Caco-2 (cell line): Measurements from ENCODE around the gene ATP8A2. TPM values are rescaled to one million over a fixed set of nuclear protein-coding genes. Genes with fewer than 3 reads are reported as not detected.

Experiments used
- BruUV-seq: library from RNA; stranded (reverse); fragments of 400-500 nt; replicated peaks from 2 replicates; lab custom pipeline; 2021; lab: Mats Ljungman, UMichigan
- CTCF ChIA-PET: fragments of 300-600 bp; sonication (Branson Sonifier 250); formaldehyde crosslinking; loops from one replicate; lab custom pipeline; 2022; ENCODE audit warnings: antibody characterized with exemption; lab: Charles Lee
- POLR2A ChIA-PET: fragments of 300-600 bp; sonication (Branson Sonifier 250); formaldehyde crosslinking; loops from one replicate; lab custom pipeline; 2022; ENCODE audit warnings: antibody characterized with exemption; lab: Charles Lee
- DNase-seq, 2 experiments: peaks; one replicate each; pipeline versions ENCODE4 v3.0.0 to v3.0.0-alpha.2; 2020 to 2022
- H3K27me3 ChIP-seq: replicated peaks from 2 replicates; pipeline ENCODE4 v1.6.0; 2011; ENCODE audit warnings: low read length; ENCODE audit not compliant: control insufficient read depth, insufficient read depth
- H3K36me3 ChIP-seq: 2 replicates; pipeline ENCODE4 v1.5.1; 2011; ENCODE audit warnings: low read length; ENCODE audit not compliant: control insufficient read depth, insufficient read depth
- H3K4me1 ChIP-seq: fragments of 250-450 bp; sonication (Bioruptor Pico); 2 replicates; pipeline ENCODE4 v1.5.1; 2020; ENCODE audit warnings: mild to moderate bottlenecking
- H3K4me3 ChIP-seq: 2 replicates; pipeline ENCODE4 v1.5.1; 2011; ENCODE audit warnings: low read depth, mild to moderate bottlenecking, control low read depth, low read length
- H3K9me3 ChIP-seq: fragments of 250-450 bp; sonication (Bioruptor Pico); 2 replicates; pipeline ENCODE4 v1.5.1; 2020; ENCODE audit warnings: mild to moderate bottlenecking, moderate library complexity
- H3K27ac Mint-ChIP-seq: one replicate; pipeline ENCODE4 v1.8.0; 2022; ENCODE audit warnings: mixed read lengths; ENCODE audit not compliant: unreplicated experiment
- H3K27me3 Mint-ChIP-seq: one replicate; pipeline ENCODE4 v1.8.0; 2022; ENCODE audit warnings: mixed read lengths; ENCODE audit not compliant: insufficient read depth, unreplicated experiment
- H3K36me3 Mint-ChIP-seq: one replicate; pipeline ENCODE4 v1.8.0; 2022; ENCODE audit warnings: mild to moderate bottlenecking, mixed read lengths; ENCODE audit not compliant: insufficient read depth, unreplicated experiment
- H3K4me1 Mint-ChIP-seq: one replicate; pipeline ENCODE4 v1.8.0; 2022; ENCODE audit warnings: low read depth, mixed read lengths; ENCODE audit not compliant: unreplicated experiment
- H3K4me3 Mint-ChIP-seq: one replicate; pipeline ENCODE4 v1.8.0; 2022; ENCODE audit warnings: mild to moderate bottlenecking, moderate library complexity, mixed read lengths; ENCODE audit not compliant: unreplicated experiment
- H3K9me3 Mint-ChIP-seq: one replicate; pipeline ENCODE4 v1.8.0; 2022; ENCODE audit warnings: mixed read lengths; ENCODE audit not compliant: unreplicated experiment
- CTCF ChIP-seq, 2 experiments: fragments of 200-600 bp in 1 of 2; IDR thresholded peaks; 1 replicate in 1 of 2; 2 replicates in 1 of 2; pipeline versions ENCODE4 v1.5.1 to v1.8.0; 2011 to 2022; ENCODE audit warnings: antibody characterized with exemption in 1 of 2, control low read depth in 1 of 2, inconsistent platforms in 1 of 2, low read depth in 1 of 2, low read length in 1 of 2, mild to moderate bottlenecking in 1 of 2, moderate library complexity in 1 of 2; ENCODE audit not compliant: insufficient read depth in 1 of 2, severe bottlenecking in 1 of 2, unreplicated experiment in 1 of 2
- intact Hi-C: fragments of 100-400 bp; cut with micrococcal nuclease; formaldehyde crosslinking; loops from one replicate; pipeline ENCODE4 v1.10.0; 2022; ENCODE audit not compliant: unreplicated experiment
- total RNA-seq: library from RNA; stranded (reverse); gene quantifications from 2 replicates; pipeline ENCODE4 v1.2.3, GENCODE V29; 2022

The ATP8A2 gene
- total RNA-seq, 1 experiment from 2014 or later: 0.05 TPM

GRCh38 chr13:25722893-25723292, 351.1 kb downstream of the ATP8A2 start:
- Histone ChIP-seq H3K27me3 (no peaks in the 10 kb centered on the region), H3K4me3 (no peak overlapping the region), H3K4me1 (no peaks in the 10 kb centered on the region), H3K36me3 (no peaks in the 10 kb centered on the region), H3K9me3 (no peaks in the 10 kb centered on the region)
- no peak overlapping the region for H3K27ac Mint-ChIP-seq
- no peaks in the 10 kb centered on the region for H3K36me3 Mint-ChIP-seq
- CTCF ChIA-PET: no interaction called here
- TF ChIP-seq CTCF (IDR thresholded peaks at IDR 0.05; ENCODE audit: insufficient read depth in 1 of 2, low read depth in 1 of 2, low read length in 1 of 2, severe bottlenecking in 1 of 2, unreplicated experiment in 1 of 2): no peak
- no peaks in the 10 kb centered on the region for H3K4me1 Mint-ChIP-seq
- intact Hi-C loops: loop anchor here (10.0 kb wide), 1 partner anchor 342 kb away; no protein-coding TSS in a partner anchor
- H3K9me3 Mint-ChIP-seq: no peaks in the 10 kb centered on the region
- H3K27me3 Mint-ChIP-seq: peaks cover 14% of the 10 kb centered on the region
- no peak overlapping the region for H3K4me3 Mint-ChIP-seq
- no TSS peak for BruUV-seq
- POLR2A ChIA-PET: no interaction called here
- no peak for DNase-seq

- H3K27me3 Mint-ChIP-seq: peaks cover 15% of the 10 kb centered on the region
- no peaks in the 10 kb centered on the region for H3K36me3 ChIP-seq
- H3K9me3 Mint-ChIP-seq: no peaks in the 10 kb centered on the region
- H3K4me3 ChIP-seq: no peak overlapping the region
- no peak overlapping the region for H3K4me3 Mint-ChIP-seq
- ChIA-PET CTCF (no interaction called here), POLR2A (no interaction called here)
- no peaks in the 10 kb centered on the region for H3K4me1 ChIP-seq
- H3K9me3 ChIP-seq: no peaks in the 10 kb centered on the region
- no peak overlapping the region for H3K27ac Mint-ChIP-seq
- DNase-seq: no peak
- no TSS peak for BruUV-seq
- no peaks in the 10 kb centered on the region for H3K4me1 Mint-ChIP-seq
- intact Hi-C loops: loop anchor here (10.0 kb wide), 1 partner anchor 340 kb away; no protein-coding TSS in a partner anchor
- no peaks in the 10 kb centered on the region for H3K27me3 ChIP-seq
- no peak for TF ChIP-seq CTCF (IDR thresholded peaks at IDR 0.05; ENCODE audit: insufficient read depth in 1 of 2, low read depth in 1 of 2, low read length in 1 of 2, severe bottlenecking in 1 of 2, unreplicated experiment in 1 of 2)
- no peaks in the 10 kb centered on the region for H3K36me3 Mint-ChIP-seq
Observed at GRCh38 chr13:25725104-25725503, 353.3 kb downstream of the ATP8A2 start.

GRCh38 chr13:25727250-25727649, 355.5 kb downstream of the ATP8A2 start:
- no peak for TF ChIP-seq CTCF (IDR thresholded peaks at IDR 0.05; ENCODE audit: insufficient read depth in 1 of 2, low read depth in 1 of 2, low read length in 1 of 2, severe bottlenecking in 1 of 2, unreplicated experiment in 1 of 2)
- H3K27ac Mint-ChIP-seq: no peak overlapping the region
- H3K4me1 Mint-ChIP-seq: no peaks in the 10 kb centered on the region

More at GRCh38 chr13:25727250-25727649, 355.5 kb downstream of the ATP8A2 start:
- no peak for DNase-seq
- no peaks in the 10 kb centered on the region for H3K9me3 ChIP-seq
- ChIA-PET POLR2A (no interaction called here), CTCF (no interaction called here)
- intact Hi-C loops: loop anchor here (10.0 kb wide), 1 partner anchor 338 kb away; no protein-coding TSS in a partner anchor
- H3K27me3 ChIP-seq: no peaks in the 10 kb centered on the region
- Mint-ChIP-seq H3K27me3 (peaks cover 20% of the 10 kb centered on the region), H3K4me3 (no peak overlapping the region), H3K36me3 (no peaks in the 10 kb centered on the region), H3K9me3 (no peaks in the 10 kb centered on the region)
- H3K36me3 ChIP-seq: no peaks in the 10 kb centered on the region
- no TSS peak for BruUV-seq
- H3K4me1 ChIP-seq: no peaks in the 10 kb centered on the region
- H3K4me3 ChIP-seq: no peak overlapping the region
